NCI-H1092 (cell line): ENCODE results near the gene PAX9.
"Not testable (repeated sequence)": the region's sequence is repeated elsewhere in the genome, so short reads cannot be mapped to it uniquely, and the experiment has no call there.

ENCODE experiments used
- DNase-seq: peaks from one replicate; lab custom pipeline; 2025; lab: John Stamatoyannopoulos, UW

PAX9 gene

DNA sequence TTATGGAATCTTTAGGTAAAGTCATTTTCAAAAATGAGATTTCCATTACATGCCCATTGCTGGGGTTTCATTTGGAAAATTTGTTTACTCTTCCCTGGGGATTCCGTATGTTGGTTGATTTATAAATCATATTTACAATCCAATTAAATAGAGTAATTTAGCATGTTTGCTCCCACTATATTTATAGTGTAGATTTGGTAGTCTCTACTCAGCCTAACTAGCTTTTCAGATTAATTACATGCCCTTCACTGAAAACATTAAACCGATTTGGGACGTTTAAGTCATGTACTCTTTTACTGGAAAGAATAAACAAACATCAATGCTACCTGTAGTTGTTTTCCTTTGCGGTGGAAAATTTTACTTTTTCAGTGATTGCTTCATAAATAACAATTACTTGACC lies 10.4 kb downstream of the PAX9 start:
- no peak for DNase-seq

DNA sequence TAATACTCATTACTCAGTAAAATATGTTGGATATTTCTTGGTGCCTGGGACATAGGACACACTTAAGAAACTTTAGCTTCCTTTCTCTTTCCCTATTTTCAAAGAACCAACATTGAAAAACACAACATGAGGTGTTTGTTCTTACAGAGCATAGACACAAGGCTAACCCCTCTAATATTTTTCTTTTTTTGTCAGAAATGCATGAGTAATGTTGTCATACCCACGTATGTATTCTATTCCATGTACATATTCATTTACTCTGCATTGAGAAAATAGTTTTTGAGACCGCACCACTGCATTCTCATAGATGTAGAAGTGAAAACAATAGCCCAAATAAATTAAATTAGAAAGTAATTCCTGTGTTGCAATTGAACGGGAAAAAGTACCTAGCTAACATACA lies 13.0 kb downstream of the PAX9 start:
- no peak for DNase-seq

DNA sequence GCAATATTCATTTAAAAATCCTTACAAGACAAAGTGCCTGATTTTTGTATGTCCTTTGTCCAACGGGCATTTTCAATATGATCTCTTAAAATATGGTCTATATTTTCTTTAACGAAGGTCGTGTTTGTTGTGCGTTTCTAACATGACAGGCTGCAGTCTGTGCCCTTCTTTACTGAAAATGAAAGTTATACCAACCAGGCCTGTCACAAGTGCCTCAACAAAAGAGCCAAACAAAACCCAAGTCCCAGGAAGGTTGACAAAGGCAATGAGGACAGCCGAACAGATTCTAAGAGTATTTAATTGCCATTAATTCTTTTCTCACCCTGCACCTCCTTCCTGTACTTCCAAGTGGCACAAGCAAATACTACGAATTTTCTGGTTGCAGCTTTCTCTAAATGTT lies 13.9 kb downstream of the PAX9 start:
- DNase-seq, result no peak

DNA sequence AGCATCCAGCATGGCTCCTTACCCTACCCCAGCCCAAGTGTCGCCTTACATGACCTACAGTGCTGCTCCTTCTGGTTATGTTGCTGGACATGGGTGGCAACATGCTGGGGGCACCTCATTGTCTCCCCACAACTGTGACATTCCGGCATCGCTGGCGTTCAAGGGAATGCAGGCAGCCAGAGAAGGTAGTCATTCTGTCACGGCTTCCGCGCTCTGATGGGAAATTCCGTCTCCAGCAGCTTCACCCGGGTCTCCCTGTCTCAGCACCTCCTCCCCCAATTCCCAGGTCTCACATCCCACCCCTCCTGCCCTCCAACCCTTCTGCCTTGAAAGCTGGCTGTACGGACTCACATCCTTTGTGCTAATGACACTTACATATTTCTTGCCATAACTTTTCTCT lies 14.6 kb downstream of the PAX9 start:
- no peak for DNase-seq

DNA sequence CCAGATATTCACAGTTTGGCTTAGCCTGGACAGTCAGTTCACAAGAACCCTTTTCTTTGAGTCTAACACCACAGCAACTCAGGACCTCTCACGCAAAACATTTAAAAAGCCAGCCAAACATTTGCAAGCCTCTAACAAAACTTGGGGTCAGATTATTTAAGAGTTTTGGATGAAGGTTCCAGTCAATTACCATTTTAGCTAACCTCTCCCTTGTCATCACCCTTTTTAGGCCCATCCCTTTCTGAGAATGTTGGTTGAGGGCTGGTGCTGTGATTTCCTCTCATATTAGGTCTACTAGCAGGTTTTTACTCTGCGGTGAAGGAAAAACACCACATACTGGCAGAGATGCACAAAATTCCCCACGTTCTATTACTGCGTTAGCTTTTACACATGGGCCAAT lies 20.7 kb downstream of the PAX9 start:
- DNase-seq, result no peak

DNA sequence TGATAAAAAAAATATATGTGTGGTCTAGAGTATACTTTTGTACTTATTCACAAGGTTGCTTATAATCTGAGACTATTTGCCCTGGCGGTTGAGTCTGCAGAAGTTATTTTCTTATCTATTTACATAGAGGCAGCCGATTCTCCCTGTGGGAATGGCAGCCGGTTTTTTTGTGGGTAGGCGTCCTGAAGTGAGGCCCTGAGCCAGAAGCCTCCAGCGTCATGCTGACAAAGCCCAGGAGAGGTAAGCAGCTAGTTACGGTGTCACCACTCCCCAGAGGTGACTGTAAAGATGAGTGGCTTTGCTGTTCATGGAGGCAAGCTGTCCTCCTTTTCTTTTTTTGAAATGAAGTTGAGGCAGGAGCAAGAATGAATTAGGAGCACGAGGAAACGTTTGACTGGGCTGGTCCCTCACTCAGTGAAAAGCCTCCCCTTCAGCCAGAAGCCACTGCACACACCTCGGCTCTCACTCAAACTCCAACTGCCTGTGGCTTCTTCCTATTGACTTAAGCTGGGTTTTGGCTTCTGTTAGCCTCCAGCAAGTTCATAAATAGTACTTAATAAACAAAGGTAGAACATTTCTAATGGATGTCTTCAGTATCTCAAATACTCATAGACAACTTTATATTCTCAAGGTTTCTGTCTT lies 21.5 kb downstream of the PAX9 start:
- no peak for DNase-seq

DNA sequence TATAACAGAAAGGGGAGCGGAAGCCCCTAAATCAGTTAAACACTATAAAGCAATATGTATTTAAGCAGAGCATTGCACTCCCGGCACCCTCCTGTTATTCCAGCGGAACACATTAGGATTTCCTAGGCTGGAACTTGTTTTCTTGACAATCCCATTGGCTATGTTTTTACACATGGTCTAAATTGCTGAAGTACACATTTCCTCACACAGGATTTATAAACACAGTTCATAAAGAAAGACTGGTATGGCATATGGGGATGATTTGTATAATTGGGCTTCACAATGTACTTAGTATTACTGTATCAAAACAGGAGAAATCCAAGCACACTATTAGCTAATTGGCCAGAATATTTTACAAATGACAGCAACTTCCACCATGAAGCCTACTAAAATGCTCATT lies 23.3 kb downstream of the PAX9 start:
- no peak for DNase-seq

DNA sequence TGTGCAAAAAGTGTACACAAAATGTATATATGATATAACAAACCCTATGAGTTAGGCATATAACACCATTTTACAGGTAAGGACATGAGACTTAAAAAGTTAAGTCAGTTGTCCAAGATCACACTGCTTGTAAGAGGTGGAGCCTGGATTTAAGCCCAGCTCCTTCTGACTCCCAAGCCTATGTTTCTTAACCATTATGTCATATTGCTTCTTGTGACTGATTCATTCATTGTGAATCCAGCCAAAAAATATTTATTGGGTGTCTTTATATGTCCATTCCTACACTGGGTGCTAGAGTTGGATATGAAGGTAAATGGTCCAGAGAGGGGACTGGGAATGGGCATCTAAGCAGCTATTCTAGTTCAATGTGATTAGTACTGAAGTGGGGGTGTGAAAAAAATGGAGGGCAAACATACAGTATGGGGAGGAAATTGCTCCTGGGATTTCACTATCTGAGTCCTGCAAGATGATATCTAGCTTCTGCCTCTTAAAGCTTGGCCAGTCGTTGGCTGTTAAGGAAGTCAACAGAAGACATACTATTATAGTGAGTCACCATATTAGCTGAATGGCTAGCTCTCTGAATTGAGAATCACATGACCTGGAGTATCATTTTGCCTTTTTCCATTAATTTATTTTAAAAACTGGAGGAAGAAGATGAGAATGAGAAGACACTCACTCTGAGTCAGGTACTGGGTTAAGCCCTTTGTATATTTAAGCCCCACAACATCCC lies 28.8 kb downstream of the PAX9 start:
- no peak for DNase-seq

DNA sequence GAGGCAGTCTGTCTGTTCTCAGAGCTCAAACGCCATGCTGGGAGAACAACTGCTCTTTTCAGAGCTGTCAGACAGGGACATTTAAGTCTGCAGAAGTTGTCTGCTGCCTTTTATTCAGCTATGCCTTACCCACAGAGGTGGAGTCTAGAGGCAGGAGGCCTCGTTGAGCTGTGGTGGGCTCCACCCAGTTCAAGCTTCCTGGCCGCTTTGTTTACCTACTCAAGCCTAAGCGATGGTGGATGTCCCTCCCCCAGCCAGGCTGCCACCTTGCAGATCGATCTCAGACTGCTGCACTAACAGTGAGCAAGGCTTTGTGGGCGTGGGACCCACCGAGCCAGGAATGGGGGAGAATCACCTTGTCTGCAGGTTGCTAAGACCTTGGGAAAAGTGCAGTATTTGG lies 37.8 kb downstream of the PAX9 start:
- DNase-seq, result not testable (repeated sequence)

DNA sequence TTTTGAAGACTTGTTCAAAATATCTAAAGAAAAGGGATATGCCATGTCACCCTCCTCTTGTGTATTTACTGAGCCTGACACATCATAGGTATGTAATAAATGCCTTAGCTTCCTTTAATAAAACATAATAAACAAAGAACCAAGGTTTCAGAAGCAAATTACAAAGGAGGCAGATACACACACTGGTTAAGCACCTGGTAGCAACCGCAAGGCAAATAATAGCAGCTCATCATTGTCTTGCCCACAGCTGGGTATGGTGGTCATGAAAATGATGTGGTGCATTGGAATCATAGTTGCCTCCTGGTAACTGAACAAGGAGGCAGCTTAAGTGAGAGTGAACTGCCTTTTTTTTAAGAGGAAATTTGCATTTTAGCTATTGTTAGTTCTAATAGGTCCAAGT lies 39.0 kb downstream of the PAX9 start:
- no peak for DNase-seq

DNA sequence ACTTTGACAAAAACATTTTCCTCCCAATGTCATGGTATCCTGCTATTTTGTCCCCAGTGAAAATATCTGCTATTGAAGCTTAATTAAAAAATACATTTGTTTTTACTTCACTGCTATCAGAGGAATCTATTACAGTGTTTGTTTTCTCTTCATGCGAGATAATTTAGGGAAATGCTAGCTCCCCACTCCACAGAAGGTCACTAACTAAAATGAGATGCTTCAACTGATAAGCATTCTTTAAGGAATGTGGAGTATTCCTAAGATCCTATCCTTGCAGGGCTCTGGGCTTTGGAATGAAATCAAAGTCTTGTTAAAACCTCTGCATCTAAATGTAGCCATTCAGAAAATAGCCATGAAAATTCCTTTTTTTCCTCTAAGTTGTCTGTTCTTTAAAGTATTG lies 39.5 kb downstream of the PAX9 start:
- no peak for DNase-seq

DNA sequence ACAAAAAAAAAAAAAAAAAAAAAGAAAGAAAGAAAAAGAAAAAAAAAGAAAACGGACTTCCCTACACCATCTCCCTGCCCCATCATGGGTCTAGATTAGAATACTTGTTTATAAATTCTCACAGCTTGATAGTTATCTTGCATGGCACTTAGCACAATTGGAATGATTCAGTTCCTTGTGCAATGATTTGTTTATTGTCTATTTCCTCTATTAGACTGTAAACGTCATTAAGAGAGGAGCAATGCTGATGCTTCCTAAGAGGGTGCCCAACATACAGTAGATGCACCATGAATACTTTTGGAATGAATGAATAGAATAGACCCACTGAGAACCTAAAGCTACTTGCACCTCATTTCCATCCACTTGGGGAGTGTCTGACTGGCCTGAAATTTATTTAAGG lies 40.8 kb downstream of the PAX9 start:
- DNase-seq, result no peak

DNA sequence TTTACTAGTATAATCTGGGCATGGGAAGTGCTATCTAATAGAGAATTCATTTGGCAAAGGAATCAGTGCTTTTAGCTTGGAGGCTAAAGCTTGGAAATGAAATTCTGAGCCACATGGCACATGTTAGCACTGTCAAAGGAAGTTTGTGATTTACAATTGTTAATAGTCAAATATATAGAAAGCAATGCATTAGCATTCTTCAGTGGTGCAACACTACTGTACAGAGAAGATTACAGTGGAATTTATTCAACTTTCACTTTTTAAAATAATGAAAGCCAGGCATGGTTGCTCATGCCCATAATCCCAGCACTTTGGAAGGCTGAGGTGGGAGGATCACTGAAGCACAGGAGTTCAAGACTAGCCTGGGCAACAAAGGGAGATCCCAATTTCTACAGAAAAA lies 45.9 kb downstream of the PAX9 start:
- DNase-seq, result no peak

DNA sequence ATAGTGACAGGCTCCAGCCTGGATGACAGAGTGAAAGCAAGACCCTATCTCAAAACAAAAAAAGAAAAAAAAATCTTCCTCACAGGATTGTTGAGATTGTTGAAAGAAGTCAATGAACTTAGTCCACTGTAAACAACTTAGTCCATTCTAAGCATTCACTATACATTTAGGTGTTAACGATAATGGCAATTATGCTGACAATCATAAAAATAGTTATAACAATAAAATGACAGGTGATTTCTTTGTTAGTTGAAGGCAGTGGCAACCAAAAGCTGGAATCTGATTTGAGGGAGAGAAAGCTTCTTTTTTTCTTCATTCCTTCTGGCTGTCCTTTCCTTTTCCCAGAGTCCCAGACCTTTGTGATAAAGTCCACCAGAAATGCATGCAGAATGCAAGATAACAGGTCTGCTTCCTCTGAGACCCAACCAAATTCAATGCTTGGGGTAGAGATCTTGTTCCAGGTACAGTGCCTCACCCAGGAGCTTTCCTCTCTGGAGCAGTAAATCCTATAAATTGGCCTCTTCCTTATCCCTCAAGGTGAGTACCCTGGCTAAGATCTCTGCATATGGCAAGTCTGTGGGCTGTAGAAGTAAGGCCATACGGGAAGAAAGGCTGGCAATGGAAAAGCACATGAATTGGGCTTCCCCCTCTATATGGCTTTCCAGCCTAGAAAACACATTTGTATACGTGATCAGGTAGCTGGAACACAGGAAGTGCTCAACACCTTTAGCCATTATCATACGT lies 52.5 kb downstream of the PAX9 start:
- DNase-seq, result no peak

DNA sequence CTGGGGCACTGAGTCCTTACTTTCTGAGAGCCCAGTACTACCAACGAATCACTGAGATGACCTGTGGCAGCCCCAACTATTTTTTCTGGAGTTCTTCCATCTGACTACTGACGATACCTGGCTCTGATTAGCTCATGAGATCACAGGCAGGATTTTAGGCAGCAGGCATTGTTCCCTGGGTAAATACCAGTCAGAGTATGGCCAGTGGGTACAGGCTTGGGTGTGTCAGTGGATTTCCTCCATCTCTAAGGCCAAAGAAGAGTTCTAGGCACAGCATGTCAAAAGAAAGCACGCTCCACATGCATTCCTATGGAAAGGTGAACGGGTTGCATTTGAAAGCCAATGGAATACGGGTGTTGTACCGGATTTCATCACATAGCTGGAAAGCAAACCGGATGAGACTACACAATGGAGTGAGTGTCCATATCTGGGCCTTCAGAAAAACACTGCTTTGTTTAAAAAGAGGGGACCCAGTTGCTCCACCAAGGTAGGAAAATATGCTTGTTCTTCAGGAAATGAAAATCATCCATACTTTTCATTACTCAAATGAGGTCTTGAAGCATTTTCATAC lies 55.0 kb downstream of the PAX9 start:
- no peak for DNase-seq

DNA sequence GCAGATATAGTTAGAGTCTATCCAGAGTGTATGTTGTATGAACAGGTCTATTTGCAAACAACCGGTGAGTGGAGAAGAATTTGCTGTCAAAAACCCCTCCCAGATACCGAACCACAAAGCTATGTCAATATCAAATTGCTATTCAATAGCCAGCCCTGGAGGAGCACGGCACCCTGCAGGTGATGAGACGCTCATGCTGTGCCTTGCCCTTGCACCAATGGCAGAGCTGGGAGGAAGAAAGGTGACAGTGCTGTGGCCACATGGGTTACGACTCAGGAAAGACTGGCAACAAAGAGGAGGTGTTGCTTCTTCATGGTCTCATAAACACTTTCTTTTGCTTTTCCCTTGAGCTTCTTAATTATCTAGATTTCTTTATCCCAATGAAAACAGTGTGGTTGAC lies 55.7 kb downstream of the PAX9 start:
- no peak for DNase-seq

DNA sequence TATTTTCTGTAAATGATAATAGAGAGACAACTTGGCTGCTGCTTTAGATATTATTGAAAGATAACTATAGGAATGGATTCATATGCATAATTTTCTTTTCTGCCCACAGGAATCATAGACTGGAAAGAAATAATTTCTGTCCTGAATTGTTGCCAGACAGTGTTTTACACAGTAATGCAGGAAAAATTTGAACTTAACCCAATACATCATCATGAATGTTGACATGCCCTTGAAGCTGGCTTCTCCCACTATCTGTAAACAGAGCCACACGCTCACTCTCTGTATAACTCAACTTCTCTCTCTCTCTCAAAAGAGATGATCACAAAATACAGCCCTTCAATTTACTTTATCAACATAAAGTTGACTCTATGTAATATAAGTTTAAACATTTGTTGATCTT lies 56.6 kb downstream of the PAX9 start:
- DNase-seq, result no peak

DNA sequence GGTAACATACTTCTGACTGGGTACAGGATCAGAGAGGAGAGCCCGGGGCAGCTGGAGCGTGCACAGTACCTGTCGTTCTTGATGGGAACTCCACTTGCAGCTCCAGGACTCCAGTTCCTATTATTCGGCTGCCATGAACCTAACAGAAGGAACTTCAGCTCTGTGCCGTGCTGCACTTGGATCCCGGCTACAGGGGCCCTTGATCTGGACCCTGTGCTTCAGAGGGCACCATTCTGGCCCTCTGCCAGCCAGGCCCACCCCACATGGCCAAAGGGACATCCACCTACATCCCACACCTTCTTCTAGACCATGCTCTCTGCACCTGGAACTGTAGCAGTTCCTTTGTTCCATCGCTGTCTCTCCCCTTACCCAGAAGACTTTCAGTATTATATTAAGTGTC lies 58.2 kb downstream of the PAX9 start:
- DNase-seq, result no peak

DNA sequence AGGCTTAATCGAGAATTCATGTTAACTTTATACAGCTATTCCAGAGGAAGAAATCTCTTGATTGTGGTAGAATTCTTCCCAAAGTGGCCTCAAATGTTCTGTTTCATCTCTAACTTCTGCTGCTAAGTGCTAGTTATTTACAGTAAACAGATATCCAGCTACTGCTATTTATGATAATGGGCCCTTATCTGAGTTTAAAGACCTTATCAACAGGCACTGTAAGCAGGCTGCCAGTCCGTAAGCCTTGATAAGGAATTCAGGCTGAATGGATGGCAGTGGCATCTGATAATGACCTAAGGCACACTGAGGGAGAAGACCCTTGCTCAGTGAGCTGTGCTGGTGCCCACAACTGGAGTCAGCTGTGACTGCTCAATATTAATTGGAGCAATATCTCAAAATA lies 59.0 kb downstream of the PAX9 start:
- DNase-seq, result no peak

DNA sequence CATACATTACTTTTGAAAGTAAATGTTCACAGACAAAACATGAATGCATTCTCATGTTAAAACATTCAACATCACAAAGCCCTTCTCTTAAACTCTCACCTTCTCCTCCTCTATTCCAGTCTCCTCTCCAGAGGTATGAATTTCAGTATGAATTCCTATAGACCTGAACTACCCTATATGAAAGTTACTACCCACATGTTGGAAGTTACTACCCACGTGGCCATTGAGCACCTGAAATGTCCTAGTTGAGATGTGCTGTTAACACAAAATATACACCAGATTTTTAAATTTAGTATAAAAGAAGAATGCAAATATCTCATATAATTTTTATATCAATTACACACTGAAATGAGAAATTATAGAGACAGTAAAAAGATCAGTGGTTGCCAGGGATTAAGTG lies 60.2 kb downstream of the PAX9 start:
- no peak for DNase-seq

DNA sequence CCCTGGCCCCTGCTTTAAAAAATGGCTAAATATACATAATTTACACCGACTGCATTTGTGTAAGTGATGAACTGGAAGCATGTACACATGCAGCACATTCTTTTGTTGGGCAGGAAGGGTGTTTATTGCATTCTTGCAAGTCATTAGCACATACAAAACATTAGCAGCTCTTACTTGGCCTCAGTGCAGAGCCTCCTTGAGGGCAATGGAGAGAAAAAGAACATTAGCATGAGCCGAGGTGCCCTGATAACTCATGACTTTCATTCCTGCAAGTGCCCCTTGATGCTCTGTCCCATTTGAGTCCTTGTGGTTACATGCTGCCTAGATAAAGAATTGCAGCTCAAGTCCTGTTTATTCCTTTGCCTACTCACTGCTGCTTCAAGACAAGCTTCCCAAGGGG lies 61.9 kb downstream of the PAX9 start:
- DNase-seq, result no peak

DNA sequence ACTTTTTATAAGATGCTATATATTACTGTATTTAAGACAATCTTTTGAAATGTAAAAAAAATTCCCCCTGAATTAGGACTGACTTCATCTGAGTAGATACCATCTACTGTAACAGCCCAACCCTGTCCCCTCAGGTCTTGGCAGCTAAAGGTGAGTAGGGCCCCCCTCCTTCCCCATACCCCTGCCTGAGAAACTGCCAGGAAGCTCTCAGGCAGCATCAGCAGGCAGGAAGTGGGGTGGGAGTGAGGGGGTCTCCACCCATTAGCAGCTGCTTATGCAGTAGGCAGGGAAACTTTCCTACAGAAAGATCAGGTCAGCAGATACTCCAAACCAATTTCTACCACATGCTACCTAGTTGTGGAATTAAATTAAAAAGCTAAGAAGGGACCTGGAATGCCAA lies 62.5 kb downstream of the PAX9 start:
- DNase-seq, result no peak

DNA sequence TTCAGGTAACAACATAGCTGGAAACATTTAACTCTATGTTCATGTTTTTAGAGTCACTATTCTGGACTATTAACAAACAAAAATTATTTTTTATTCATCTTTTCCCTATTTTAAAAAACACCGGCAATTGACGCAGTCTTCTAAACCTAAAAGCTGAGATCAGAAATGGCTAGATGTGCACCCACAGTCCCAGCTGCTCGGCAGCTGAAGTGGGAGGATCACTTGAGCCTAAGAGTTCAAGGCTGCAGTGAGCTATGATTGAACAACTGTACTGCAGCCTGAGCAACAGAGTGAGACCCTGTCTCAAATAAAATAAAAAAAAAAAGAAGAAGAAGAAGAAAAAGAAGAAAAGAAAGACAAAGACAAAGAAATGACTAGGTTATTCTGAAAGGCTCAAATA lies 64.5 kb downstream of the PAX9 start:
- DNase-seq, result no peak
